K562 (cell line): ENCODE data around the gene HSPE1. TPM values are rescaled to one million over a fixed set of nuclear protein-coding genes. Genes with fewer than 3 reads are reported as not detected.

ENCODE experiments used
- CHD4 ChIP-seq: fragments of 200-600 bp; sonication (generic); IDR thresholded peaks from 3 replicates; pipeline ENCODE4 v1.6.1; 2012; ENCODE audit warnings: low read depth, mild to moderate bottlenecking, mixed read lengths, low read length, inconsistent platforms; ENCODE audit not compliant: insufficient read depth, insufficient replicate concordance, poor library complexity, severe bottlenecking
- CXXC5 ChIP-seq: fragments of 250-450 bp; sonication (Bioruptor Pico); IDR thresholded peaks from 2 replicates; pipeline ENCODE4 v1.8.0; 2022; ENCODE audit warnings: inconsistent platforms, mild to moderate bottlenecking, moderate library complexity
- DMBX1 ChIP-seq: fragments of 250-450 bp; sonication (Bioruptor Pico); IDR thresholded peaks from 2 replicates; pipeline ENCODE4 v1.8.0; 2022; ENCODE audit warnings: inconsistent platforms, mild to moderate bottlenecking, moderate library complexity, borderline replicate concordance
- DNMT1 ChIP-seq: fragments of 450-650 bp; IDR thresholded peaks from 2 replicates; pipeline ENCODE4 v1.6.1; 2016; ENCODE audit warnings: antibody characterized with exemption, mild to moderate bottlenecking
- ETV1 ChIP-seq: fragments of 450-650 bp; conservative IDR thresholded peaks from 2 replicates; pipeline ENCODE4 v1.6.1; 2016; ENCODE audit warnings: missing genetic modification characterization, control low read depth, low read depth, missing compliant biosample characterization
- FOXO4 ChIP-seq: fragments of 450-650 bp; formaldehyde crosslinking; IDR thresholded peaks from 2 replicates; pipeline ENCODE4 v1.4.0; 2020; ENCODE audit warnings: mild to moderate bottlenecking, moderate library complexity
- HMG20A ChIP-seq: fragments of 450-650 bp; formaldehyde crosslinking; conservative IDR thresholded peaks from 2 replicates; pipeline ENCODE4 v1.4.0; 2020; ENCODE audit warnings: mild to moderate bottlenecking, mixed read lengths
- MBD2 ChIP-seq: sonication (generic); IDR thresholded peaks from 2 replicates; pipeline ENCODE4 v1.6.1; 2016; ENCODE audit warnings: low read depth, borderline replicate concordance
- NBN ChIP-seq: fragments of 450-650 bp; IDR thresholded peaks from 2 replicates; pipeline ENCODE4 v1.6.1; 2016; ENCODE audit warnings: low read depth, mild to moderate bottlenecking
- NCOA2 ChIP-seq, 2 experiments: fragments of 450-650 bp; IDR thresholded peaks; 2 replicates each; pipeline ENCODE4 v1.6.1; 2018; ENCODE audit warnings: mild to moderate bottlenecking in 2 of 2, moderate library complexity in 1 of 2; ENCODE audit not compliant: partially characterized antibody in 2 of 2
- NFATC3 ChIP-seq: fragments of 450-650 bp; IDR thresholded peaks from 2 replicates; pipeline ENCODE4 v1.6.1; 2017; ENCODE audit warnings: mild to moderate bottlenecking
- NFXL1 ChIP-seq: fragments of 450-650 bp; formaldehyde crosslinking; IDR thresholded peaks from 2 replicates; pipeline ENCODE4 v1.4.0; 2021; ENCODE audit warnings: mild to moderate bottlenecking
- POLR3G ChIP-seq: IDR thresholded peaks from 2 replicates; pipeline ENCODE4 v1.6.1; 2011; ENCODE audit not compliant: insufficient read length, insufficient replicate concordance; ENCODE audit errors: extremely low read depth
- RBM22 ChIP-seq: fragments of 200-400 bp; formaldehyde crosslinking; IDR thresholded peaks from 2 replicates; pipeline ENCODE4 v1.6.1; 2018; ENCODE audit warnings: low read length, low read depth; ENCODE audit not compliant: poor library complexity, severe bottlenecking
- SIN3B ChIP-seq: fragments of 450-650 bp; IDR thresholded peaks from 2 replicates; pipeline ENCODE4 v1.6.1; 2017; ENCODE audit warnings: low read depth, mild to moderate bottlenecking, moderate library complexity
- TAF9B ChIP-seq: fragments of 450-650 bp; IDR thresholded peaks from 2 replicates; pipeline ENCODE4 v1.6.1; 2018; ENCODE audit warnings: mild to moderate bottlenecking; ENCODE audit not compliant: partially characterized antibody
- TBL1XR1 ChIP-seq, 2 experiments: IDR thresholded peaks; 2 replicates each; pipeline ENCODE4 v1.6.1; 2012; ENCODE audit warnings: improper control_type of control experiment in 2 of 2, low read length in 2 of 2, mild to moderate bottlenecking in 1 of 2
- TEAD4 ChIP-seq, 2 experiments: sonication (generic) in 1 of 2; formaldehyde crosslinking in 1 of 2; IDR thresholded peaks; 2 replicates each; pipeline versions ENCODE4 v1.6.1 to v1.8.0; 2012 to 2022; ENCODE audit warnings: borderline replicate concordance in 1 of 2, inconsistent platforms in 1 of 2, low read length in 1 of 2, mild to moderate bottlenecking in 1 of 2, missing genetic modification reagents in 1 of 2
- TRIM24 ChIP-seq, 2 experiments: fragments of 450-650 bp; IDR thresholded peaks; 2 replicates each; pipeline ENCODE4 v1.6.1; 2016
- ZNF197 ChIP-seq: fragments of 200-800 bp; sonication (Bioruptor generic); IDR thresholded peaks from 2 replicates; pipeline ENCODE4 v1.6.1; 2016; ENCODE audit warnings: low read depth, missing genetic modification characterization, missing compliant biosample characterization
- ZNF263 ChIP-seq: sonication (generic); formaldehyde crosslinking; IDR thresholded peaks from 2 replicates; pipeline ENCODE4 v1.8.0; 2022; ENCODE audit warnings: mild to moderate bottlenecking, missing genetic modification reagents, borderline replicate concordance
- ZNF408 ChIP-seq: fragments of 250-450 bp; sonication (Bioruptor Pico); IDR thresholded peaks from 2 replicates; pipeline ENCODE4 v1.4.0; 2020; ENCODE audit warnings: low read depth, mild to moderate bottlenecking, moderate library complexity
- ZNF644 ChIP-seq: fragments of 200-800 bp; sonication (Bioruptor generic); IDR thresholded peaks from 2 replicates; pipeline ENCODE4 v1.6.1; 2016; ENCODE audit warnings: low read depth, missing genetic modification characterization, missing compliant biosample characterization
- polyA plus RNA-seq, 8 experiments: library from polyadenylated mRNA; depleted of rRNA in 4 of 8; stranded (reverse) in 5 of 8; unstranded in 3 of 8; fragments of >200 nt; fragmentation: Nextera tagmentation in 2 of 8; fragmentation: Illumina TruSeq in 1 of 8; extraction: Ambion mirVana in 2 of 8; extraction: Trizol in 1 of 8; gene quantifications; 2 replicates each; pipeline versions ENCODE4 v1.2.1 to v1.2.3, GENCODE V29; 2011 to 2014; ENCODE audit warnings: inconsistent platforms in 1 of 8, missing spikeins in 1 of 8
- total RNA-seq, 7 experiments: library from RNA; depleted of rRNA in 6 of 7; stranded (reverse); fragments of >200 nt in 6 of 7; fragmentation: Illumina TruSeq in 2 of 7; extraction: Trizol in 2 of 7; gene quantifications; 2 replicates each; pipeline versions ENCODE4 v1.2.1 to v1.2.3, GENCODE V29; 2011 to 2021; ENCODE audit warnings: low replicate concordance in 1 of 7
- TF ChIP-seq, protein P1 (sequence below): fragments of 250-450 bp; sonication (Bioruptor Pico); IDR thresholded peaks from 2 replicates; pipeline ENCODE4 v1.8.0; 2022; ENCODE audit warnings: inconsistent platforms
- TF ChIP-seq, protein P2 (sequence below): fragments of 250-450 bp; sonication (Bioruptor Pico); IDR thresholded peaks from 2 replicates; pipeline ENCODE4 v1.4.0; 2020

HSPE1 gene
- total and polyA plus RNA-seq, 9 of the 15 experiments (the other 6 are each of a cell fraction or from before 2014, with no cell fraction given) = 223 to 1,007 (median 612) TPM

GRCh38 chr2:197515739-197516392 is 15.7 kb downstream of the HSPE1 start, which contains the start of gene MOB4 (continued):
- TF ChIP-seq TBL1XR1 (IDR thresholded peaks at IDR 0.05; ENCODE audit: low read length in 2 of 2) (no peak; a peak in 2 of 4 replicates), SIN3B (peak; percentile 62; the same call in 1 of the 2 replicates), NBN (peak; percentile 65; the same call in 1 of the 2 replicates), ZNF408 (CRISPR knock-in tag) (no peak), CHD4 (no peak), HMG20A (CRISPR knock-in tag) (no peak), ZNF197 (CRISPR knock-in tag) (no peak), RBM22 (peak; percentile 71), MBD2 (peak; percentile 61; the same call in 1 of the 2 replicates), FOXO4 (CRISPR knock-in tag) (no peak), DMBX1 (0 out of 2 replicates have a peak, but pooled peaks have one; percentile 36), TAF9B (peak; percentile 82), NCOA2 (IDR thresholded peaks at IDR 0.05; ENCODE audit: partially characterized antibody in 2 of 2) (no peak), NFXL1 (CRISPR knock-in tag) (no peak), ZNF263 (CRISPR knock-in tag) (peak; percentile 11; the same call in 1 of the 2 replicates), ETV1 (peak; percentile 89), POLR3G (no peak), DNMT1 (no peak), TEAD4 (IDR thresholded peaks at IDR 0.05; ENCODE audit: low read length) (no peak), TEAD4 (CRISPR knock-in tag; IDR thresholded peaks at IDR 0.05; ENCODE audit: borderline replicate concordance) (no peak), NFATC3 (no peak), CXXC5 (peak; percentile 98), TRIM24 (IDR thresholded peaks at IDR 0.05) (peak in 1 of 2 experiments; percentile 75; a peak in 2 of 4 replicates), ZNF644 (no peak)
- TF ChIP-seq, protein P1, sequence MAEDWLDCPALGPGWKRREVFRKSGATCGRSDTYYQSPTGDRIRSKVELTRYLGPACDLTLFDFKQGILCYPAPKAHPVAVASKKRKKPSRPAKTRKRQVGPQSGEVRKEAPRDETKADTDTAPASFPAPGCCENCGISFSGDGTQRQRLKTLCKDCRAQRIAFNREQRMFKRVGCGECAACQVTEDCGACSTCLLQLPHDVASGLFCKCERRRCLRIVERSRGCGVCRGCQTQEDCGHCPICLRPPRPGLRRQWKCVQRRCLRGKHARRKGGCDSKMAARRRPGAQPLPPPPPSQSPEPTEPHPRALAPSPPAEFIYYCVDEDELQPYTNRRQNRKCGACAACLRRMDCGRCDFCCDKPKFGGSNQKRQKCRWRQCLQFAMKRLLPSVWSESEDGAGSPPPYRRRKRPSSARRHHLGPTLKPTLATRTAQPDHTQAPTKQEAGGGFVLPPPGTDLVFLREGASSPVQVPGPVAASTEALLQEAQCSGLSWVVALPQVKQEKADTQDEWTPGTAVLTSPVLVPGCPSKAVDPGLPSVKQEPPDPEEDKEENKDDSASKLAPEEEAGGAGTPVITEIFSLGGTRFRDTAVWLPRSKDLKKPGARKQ = no peak
- TF ChIP-seq, protein P2, sequence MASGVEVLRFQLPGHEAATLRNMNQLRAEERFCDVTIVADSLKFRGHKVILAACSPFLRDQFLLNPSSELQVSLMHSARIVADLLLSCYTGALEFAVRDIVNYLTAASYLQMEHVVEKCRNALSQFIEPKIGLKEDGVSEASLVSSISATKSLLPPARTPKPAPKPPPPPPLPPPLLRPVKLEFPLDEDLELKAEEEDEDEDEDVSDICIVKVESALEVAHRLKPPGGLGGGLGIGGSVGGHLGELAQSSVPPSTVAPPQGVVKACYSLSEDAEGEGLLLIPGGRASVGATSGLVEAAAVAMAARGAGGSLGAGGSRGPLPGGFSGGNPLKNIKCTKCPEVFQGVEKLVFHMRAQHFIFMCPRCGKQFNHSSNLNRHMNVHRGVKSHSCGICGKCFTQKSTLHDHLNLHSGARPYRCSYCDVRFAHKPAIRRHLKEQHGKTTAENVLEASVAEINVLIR (CRISPR knock-in tag) = peak; percentile 32; the same call in 1 of the 2 replicates
